GM18508 (cell line): ENCODE measurements around the gene LDLRAD3.

Source experiments
- ATAC-seq: cut with Tn5 transposase; IDR thresholded peaks from one replicate; pipeline ENCODE4 v1.9.1; 2021; ENCODE audit warnings: moderate number of reproducible peaks; ENCODE audit not compliant: insufficient read depth, unreplicated experiment

The LDLRAD3 gene

DNA sequence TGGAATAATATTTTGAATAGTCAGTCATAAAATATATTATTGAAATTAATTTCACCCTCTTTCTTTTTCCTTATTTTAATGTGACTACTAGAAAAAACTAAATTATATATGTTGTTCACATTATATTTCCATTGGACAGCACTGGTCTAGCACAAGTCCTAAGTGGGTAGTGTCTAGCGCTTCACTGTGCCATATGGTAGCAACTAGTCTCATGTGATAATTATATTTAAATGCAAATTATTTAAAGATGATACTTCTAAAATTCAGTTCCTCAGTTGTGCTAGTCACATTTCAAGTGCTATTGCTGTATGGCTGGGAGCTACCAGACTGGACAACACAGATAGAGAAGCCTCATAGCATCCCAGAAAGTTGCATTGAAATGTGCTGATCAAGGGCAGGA, 19.1 kb upstream of the LDLRAD3 start:
- ATAC-seq: no peak

DNA sequence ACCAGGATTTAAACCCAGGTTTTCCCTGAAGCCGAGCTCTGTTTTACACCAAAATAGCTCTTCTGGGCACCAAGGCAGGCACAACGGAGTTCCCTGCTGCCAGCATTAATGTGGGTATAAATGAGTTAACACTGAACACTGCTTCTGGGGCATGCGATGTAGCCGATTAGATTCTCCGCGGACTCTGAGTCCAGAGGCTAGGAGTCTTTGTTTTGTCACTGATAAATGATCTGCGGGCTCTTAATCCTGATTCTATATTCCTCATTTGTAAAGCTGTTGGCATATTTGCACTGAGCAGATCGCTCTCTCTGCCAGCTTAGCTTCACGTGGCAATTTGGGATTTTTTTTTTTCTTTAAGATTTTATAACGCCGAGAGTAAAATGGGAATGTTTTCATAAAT, 16.8 kb upstream of the LDLRAD3 start:
- ATAC-seq: no peak

DNA sequence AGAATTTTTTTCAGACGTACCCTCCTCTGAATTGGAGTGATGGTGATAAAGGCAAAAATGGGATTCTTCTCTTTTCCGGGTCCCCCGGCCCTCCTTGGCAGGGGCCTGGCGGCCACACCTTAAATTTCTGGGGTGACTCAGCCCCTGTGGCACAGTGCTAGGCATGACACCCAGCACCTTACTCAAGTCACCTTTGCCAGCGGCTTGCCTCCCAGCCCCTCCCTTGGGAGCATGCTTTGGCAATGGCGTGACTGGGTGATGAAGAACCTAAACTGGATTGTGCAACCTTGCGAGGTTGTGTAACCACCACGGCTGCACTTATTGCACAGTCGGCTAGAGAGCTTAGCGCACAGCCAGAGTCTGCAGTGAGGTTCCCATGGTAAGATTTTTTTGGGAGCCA, 16.2 kb upstream of the LDLRAD3 start:
- ATAC-seq: no peak

DNA sequence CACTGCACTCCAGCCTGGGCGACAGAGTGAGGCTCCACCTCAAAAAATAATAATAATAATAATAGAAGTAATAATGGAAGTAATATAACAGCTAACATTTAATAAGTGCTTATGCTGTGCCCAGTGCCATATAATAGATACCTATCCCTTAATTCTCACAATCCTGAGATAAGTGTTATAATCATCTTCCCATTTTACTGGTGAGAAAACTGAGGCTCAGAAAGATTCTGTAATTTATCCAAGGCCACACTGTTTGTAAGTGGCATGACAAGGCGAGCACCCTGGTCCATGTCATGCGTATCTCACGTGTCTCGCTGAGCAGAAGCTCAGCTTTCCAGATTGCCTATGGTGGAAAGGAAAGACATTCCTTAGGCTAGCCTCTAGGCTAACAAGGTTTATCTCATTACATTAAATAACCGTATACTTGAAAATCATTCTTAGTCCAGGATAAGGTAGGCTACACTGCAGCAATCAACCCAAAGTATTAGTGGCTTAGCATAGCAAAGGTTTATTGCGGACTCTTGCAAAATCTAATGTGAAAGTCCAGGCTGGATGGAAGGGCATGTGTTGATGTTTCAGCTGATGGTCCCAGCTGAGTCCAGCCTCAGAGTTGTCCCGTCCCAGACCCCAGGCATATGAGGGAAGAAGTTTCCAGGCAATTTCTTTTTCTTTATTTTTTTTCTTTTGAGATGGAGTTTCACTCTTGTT, 15.0 kb upstream of the LDLRAD3 start:
- ATAC-seq: no peak

- no peak for ATAC-seq
These were observed 13.4 kb upstream of the LDLRAD3 start for GRCh38 chr11:35930466-35930865.

GRCh38 chr11:35932121-35932520, 11.7 kb upstream of the LDLRAD3 start:
- no peak for ATAC-seq

DNA sequence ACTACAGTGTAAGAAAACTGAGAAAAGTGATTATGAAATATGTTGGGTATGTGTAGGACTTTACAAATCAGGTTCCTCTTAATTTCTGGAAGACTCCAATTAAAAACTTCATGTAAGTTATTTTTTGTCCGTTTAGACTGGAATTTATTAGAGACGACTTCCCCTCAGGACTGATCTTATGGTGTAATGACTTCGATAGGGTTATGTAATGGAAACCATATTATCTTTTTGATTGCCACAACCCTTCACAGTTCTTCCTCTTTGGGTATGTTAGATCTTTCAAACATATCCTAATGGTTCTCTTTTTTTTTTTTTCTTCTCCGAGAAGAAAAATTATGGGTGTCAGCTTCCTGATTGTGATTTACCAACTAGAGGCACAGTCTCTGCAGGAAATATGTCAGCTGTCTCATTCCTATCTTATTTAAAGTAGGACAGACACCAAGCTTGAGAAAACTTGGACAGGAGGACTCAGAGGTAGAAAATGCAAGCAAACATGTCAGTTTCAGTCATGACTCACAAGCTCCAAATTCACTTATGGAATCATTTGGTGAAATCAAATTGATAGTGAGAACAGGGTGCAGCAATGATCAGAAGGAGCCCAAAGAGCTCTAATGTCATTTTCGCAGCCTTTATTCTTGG, 11.1 kb upstream of the LDLRAD3 start:
- no peak for ATAC-seq

DNA sequence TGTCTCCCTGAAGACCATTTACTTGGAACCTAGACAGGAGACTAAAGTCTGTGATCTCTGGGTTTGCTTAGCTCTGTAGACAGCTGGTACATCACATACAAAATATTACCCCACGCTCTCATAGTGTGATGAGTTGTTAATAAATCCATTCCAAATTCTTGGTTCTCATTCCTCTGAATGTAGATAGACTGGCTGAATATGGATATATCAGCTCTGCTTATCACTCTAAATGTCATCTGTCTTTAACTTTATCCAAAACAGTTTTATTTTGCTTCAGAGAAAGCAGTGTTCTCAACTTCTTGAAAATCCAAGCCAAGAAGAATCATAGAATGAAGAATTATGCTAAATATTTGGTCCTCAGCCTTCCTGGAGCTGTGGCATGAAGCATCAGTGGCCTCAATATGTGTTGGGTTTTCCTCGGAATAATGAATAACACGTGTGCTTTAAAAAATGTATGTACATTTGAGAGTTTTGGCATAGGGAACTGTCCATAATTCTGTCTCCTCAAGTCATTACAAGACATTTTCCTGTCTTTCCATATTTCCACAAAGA, 10.5 kb upstream of the LDLRAD3 start:
- no peak for ATAC-seq

DNA sequence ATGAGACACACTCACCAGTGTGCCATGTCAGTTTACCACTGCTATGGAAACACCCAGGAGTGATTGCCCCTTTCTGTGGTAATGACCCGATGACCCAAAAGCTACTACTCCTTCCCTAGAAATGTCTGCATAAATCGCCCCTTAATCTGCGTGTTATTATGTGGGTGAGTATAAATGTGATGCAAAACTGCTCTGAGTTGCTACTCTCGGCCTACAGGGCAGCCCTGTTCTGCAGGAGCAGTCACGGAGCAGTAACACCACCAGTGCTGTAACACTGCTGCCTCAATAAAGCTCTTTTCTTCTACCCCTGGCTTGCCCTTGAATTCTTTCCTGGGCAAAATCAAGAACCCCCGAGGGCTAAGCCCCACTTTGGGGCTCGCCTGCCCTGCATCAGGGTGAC, 9.6 kb upstream of the LDLRAD3 start:
- ATAC-seq: no peak

DNA sequence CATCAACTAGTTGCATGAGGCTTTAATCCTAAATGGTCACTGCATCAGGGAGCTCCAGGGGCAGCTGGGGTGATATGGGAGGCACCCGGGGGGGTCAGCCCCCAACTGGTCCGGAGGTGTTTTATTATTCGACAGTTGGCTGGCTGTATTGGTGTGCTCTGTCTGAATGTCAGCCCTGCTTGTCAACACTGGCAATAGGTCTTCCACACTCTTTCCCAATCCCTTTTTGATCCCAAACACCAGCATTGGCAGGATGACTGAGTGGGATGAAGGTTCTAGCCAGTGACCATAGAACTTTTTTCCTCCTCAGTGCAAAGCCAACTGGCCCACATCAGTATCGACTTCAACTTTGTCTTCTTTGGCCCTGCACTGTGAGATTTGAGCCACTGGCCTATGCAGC, 8.9 kb upstream of the LDLRAD3 start:
- no peak for ATAC-seq

DNA sequence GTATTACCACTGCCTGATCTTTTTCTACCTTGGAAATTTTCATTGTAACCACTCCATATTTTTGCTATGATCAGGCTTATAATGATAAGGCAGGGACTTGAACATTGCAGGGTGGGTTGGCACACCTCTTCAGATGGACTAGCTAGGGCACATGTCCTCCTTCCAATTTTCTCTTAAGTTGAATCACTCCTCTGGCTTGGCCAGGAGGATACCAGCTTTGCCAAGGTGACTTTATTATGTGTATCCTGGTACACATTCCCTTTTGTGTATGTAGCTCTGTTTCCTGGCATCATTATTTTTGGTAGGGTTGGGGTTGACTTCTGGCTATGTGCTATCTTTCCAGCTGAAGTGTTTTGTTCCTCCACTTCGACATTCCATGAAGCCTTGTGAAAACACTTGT, 8.5 kb upstream of the LDLRAD3 start:
- no peak for ATAC-seq

DNA sequence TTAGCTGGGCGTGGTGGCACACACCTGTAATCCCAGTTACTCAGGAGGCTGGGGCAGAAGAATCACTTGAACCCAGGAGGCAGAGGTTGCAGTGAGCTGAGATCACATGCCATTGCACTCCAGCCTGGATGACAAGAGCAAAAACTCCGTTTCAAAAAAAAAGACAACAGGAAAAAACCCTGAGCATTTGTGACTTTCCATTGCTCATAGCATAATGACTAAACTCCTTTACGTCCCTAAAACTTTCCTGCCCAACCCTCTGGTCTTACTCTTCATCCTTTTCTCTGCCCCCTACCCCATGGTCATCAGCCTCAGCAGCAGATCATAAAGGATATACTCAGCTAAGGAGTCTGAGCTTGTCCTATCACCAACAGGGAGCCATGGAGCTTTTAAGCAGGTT, 6.8 kb upstream of the LDLRAD3 start:
- no peak for ATAC-seq

- no peak for ATAC-seq
These were observed 6.2 kb upstream of the LDLRAD3 start for GRCh38 chr11:35937700-35938099.

DNA sequence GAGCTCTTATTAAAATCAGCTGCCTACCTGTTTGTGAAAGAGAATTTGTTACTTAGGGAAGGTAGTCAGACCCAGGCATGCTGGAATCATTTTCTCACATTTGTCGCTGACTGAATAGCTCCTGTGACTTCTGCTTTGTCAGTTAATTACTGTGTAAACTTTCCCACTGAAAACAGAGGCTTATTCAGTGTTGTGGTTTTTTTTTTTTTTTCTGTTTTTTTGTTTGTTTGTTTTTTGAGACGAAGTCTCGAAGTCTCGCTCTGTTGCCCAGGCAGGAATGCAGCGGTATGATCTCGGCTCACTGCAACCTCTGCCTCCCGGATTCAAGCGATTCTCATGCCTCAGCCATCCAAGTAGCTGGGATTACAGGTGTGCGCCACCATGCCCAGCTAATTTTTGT, 5.6 kb upstream of the LDLRAD3 start:
- no peak for ATAC-seq

GRCh38 chr11:35943309-35943708, 553 bp upstream of the LDLRAD3 start:
- no peak for ATAC-seq

- no peak for ATAC-seq
These were observed 758 bp downstream of the LDLRAD3 start for GRCh38 chr11:35944503-35945136.

GRCh38 chr11:35945137-35945518, 1.3 kb downstream of the LDLRAD3 start:
- ATAC-seq: no peak

DNA sequence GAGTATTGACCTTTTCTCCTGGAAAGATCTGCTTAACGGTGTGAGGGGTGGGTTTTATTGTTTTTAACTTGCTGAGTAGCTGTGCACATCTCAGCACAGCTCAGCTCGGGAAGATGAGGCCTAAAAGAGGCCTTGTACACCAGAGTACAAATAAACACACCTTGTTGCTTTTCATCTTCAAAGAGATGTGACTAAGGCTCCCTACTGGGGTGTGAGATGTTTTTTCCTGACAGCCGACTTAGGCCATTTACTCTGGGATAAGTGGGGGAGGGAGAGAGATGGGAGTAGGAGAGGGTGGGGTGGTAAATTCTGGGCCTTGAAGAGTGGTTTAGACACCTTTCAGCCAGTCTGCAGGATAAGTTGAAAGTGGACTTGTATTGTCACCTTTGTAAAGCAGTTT, 2.9 kb downstream of the LDLRAD3 start:
- no peak for ATAC-seq

DNA sequence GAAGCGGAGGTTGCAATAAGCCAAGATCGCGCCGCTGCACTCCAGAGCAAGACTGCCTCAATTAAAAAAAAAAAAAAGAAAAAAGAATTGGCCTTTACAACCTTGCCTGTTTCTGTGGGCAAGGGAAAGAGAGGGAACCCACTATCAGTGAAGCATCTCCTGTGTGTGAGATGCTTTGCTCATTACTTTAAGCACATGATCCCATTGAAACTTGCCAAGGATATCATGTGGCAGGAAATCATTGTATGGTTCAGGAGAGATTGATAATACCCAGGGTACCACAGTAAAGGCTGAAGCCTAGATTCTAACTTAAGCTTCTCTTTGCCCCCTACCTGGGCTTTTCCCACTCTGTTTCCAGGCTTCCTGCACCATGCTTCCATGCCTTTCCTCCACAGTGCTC, 3.6 kb downstream of the LDLRAD3 start:
- no peak for ATAC-seq

DNA sequence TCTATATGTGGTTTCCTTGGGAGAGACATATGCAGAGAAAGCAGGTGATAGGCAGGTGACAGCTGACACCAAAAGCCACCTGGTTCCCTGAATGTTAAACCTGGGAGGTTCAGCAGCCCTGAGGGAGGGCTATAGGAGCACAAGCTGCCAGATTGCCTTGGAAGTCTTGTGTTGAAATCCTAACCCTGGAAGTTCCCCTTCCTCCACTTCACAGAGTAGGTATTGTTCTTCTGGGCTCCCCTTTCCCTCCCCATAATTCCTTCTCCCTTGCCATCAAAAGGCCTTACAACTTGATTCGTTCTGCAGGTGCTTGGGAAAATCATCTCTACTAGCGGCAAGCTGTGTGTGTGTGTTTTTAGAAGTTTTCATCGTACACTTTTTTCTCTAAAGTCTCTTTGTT, 5.4 kb downstream of the LDLRAD3 start:
- no peak for ATAC-seq

GRCh38 chr11:35950082-35950481, 6.2 kb downstream of the LDLRAD3 start:
- ATAC-seq: no peak

- ATAC-seq: no peak
These were observed 7.8 kb downstream of the LDLRAD3 start for GRCh38 chr11:35951680-35952079.
